Measurements from ENCODE around the gene LRPPRC.
"Not testable (repeated sequence)": the region's sequence is repeated elsewhere in the genome, so short reads cannot be mapped to it uniquely, and the experiment has no call there.

Gene LRPPRC

DNA sequence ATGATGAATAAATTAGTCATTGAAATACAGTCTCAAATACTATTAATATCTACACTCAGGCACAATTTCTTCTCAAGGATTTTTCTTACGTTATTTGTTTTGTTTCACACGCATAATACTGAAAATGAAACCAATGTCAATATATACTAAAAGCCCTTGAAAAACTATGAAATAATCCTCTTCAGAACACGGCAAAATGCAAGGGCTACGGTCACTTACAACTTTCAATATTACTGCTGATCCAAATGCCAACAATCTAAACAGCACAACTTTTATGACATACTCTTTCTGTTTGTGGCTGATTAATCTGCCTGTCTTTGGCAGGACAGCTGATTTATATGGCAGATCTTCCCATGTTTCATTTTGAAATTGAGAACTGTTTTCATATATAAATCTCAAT is 68.3 kb downstream of the LRPPRC start:
- Histone ChIP-seq H3K79me2 (ENCODE audit: insufficient read depth, low read length) (no peaks in the 10 kb centered on the region), H3K36me3 (ENCODE audit: insufficient read depth, low read length) (peaks cover 76% of the 10 kb centered on the region), H3K27ac (ENCODE audit: low read depth, low read length, poor library complexity, severe bottlenecking) (no peak overlapping the region), H3K27me3 (ENCODE audit: insufficient read depth, low read length) (no peaks in the 10 kb centered on the region), H3K9ac (ENCODE audit: low read length) (no peak overlapping the region), H3F3A (ENCODE audit: insufficient read depth, low read length) (no peaks in the 10 kb centered on the region), H4K20me1 (ENCODE audit: insufficient read depth, low read length) (no peaks in the 10 kb centered on the region), H3K9me3 (ENCODE audit: low read length) (no peaks in the 10 kb centered on the region), H2AFZ (ENCODE audit: low read length) (no peak overlapping the region), H3K4me1 (ENCODE audit: insufficient read depth, low read length, severe bottlenecking) (no peaks in the 10 kb centered on the region), H3K4me3 (ENCODE audit: low read depth, low read length, poor library complexity, severe bottlenecking) (no peak overlapping the region), H3K9me2 (ENCODE audit: low read depth, low read length) (no peaks in the 10 kb centered on the region), H3K4me2 (ENCODE audit: low read length) (no peak overlapping the region)
- no peak for TF ChIP-seq EZH2 (IDR thresholded peaks at IDR 0.05; ENCODE audit: borderline replicate concordance, low read length)
- TF ChIP-seq, protein P1, sequence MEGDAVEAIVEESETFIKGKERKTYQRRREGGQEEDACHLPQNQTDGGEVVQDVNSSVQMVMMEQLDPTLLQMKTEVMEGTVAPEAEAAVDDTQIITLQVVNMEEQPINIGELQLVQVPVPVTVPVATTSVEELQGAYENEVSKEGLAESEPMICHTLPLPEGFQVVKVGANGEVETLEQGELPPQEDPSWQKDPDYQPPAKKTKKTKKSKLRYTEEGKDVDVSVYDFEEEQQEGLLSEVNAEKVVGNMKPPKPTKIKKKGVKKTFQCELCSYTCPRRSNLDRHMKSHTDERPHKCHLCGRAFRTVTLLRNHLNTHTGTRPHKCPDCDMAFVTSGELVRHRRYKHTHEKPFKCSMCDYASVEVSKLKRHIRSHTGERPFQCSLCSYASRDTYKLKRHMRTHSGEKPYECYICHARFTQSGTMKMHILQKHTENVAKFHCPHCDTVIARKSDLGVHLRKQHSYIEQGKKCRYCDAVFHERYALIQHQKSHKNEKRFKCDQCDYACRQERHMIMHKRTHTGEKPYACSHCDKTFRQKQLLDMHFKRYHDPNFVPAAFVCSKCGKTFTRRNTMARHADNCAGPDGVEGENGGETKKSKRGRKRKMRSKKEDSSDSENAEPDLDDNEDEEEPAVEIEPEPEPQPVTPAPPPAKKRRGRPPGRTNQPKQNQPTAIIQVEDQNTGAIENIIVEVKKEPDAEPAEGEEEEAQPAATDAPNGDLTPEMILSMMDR (IDR thresholded peaks at IDR 0.05; ENCODE audit: low read length): no peak

GRCh38 chr2:43925431-43925830 is 70.4 kb downstream of the LRPPRC start:
- no peaks in the 10 kb centered on the region for H3K27me3 ChIP-seq (ENCODE audit: insufficient read depth, low read length)
- H3K27ac ChIP-seq (ENCODE audit: low read depth, low read length, poor library complexity, severe bottlenecking): no peak overlapping the region
- TF ChIP-seq, protein P1 (IDR thresholded peaks at IDR 0.05; ENCODE audit: low read length): no peak
- no peak for TF ChIP-seq EZH2 (IDR thresholded peaks at IDR 0.05; ENCODE audit: borderline replicate concordance, low read length)
- no peaks in the 10 kb centered on the region for H3K9me2 ChIP-seq (ENCODE audit: low read depth, low read length)
- no peaks in the 10 kb centered on the region for H3K4me1 ChIP-seq (ENCODE audit: insufficient read depth, low read length, severe bottlenecking)
- H3K4me2 ChIP-seq (ENCODE audit: low read length): no peak overlapping the region
- peaks cover 77% of the 10 kb centered on the region for H3K36me3 ChIP-seq (ENCODE audit: insufficient read depth, low read length)
- H3K4me3 ChIP-seq (ENCODE audit: low read depth, low read length, poor library complexity, severe bottlenecking): no peak overlapping the region
- no peaks in the 10 kb centered on the region for H3K79me2 ChIP-seq (ENCODE audit: insufficient read depth, low read length)
- H3K9ac ChIP-seq (ENCODE audit: low read length): no peak overlapping the region
- H3F3A ChIP-seq (ENCODE audit: insufficient read depth, low read length): no peaks in the 10 kb centered on the region
- H2AFZ ChIP-seq (ENCODE audit: low read length): no peak overlapping the region
- H3K9me3 ChIP-seq (ENCODE audit: low read length): no peaks in the 10 kb centered on the region
- H4K20me1 ChIP-seq (ENCODE audit: insufficient read depth, low read length): no peaks in the 10 kb centered on the region

GRCh38 chr2:43924463-43924862 is 71.3 kb downstream of the LRPPRC start:
- H3K4me3 ChIP-seq (ENCODE audit: low read depth, low read length, poor library complexity, severe bottlenecking): no peak overlapping the region
- H3K4me1 ChIP-seq (ENCODE audit: insufficient read depth, low read length, severe bottlenecking): no peaks in the 10 kb centered on the region
- H4K20me1 ChIP-seq (ENCODE audit: insufficient read depth, low read length): no peaks in the 10 kb centered on the region
- no peak for TF ChIP-seq EZH2 (IDR thresholded peaks at IDR 0.05; ENCODE audit: borderline replicate concordance, low read length)
- H2AFZ ChIP-seq (ENCODE audit: low read length): no peak overlapping the region
- no peak overlapping the region for H3K9ac ChIP-seq (ENCODE audit: low read length)
- no peaks in the 10 kb centered on the region for H3K9me3 ChIP-seq (ENCODE audit: low read length)
- no peaks in the 10 kb centered on the region for H3K27me3 ChIP-seq (ENCODE audit: insufficient read depth, low read length)
- no peak overlapping the region for H3K27ac ChIP-seq (ENCODE audit: low read depth, low read length, poor library complexity, severe bottlenecking)
- no peaks in the 10 kb centered on the region for H3K9me2 ChIP-seq (ENCODE audit: low read depth, low read length)
- no peaks in the 10 kb centered on the region for H3F3A ChIP-seq (ENCODE audit: insufficient read depth, low read length)
- H3K4me2 ChIP-seq (ENCODE audit: low read length): no peak overlapping the region
- no peaks in the 10 kb centered on the region for H3K79me2 ChIP-seq (ENCODE audit: insufficient read depth, low read length)
- peaks cover 74% of the 10 kb centered on the region for H3K36me3 ChIP-seq (ENCODE audit: insufficient read depth, low read length)

DNA sequence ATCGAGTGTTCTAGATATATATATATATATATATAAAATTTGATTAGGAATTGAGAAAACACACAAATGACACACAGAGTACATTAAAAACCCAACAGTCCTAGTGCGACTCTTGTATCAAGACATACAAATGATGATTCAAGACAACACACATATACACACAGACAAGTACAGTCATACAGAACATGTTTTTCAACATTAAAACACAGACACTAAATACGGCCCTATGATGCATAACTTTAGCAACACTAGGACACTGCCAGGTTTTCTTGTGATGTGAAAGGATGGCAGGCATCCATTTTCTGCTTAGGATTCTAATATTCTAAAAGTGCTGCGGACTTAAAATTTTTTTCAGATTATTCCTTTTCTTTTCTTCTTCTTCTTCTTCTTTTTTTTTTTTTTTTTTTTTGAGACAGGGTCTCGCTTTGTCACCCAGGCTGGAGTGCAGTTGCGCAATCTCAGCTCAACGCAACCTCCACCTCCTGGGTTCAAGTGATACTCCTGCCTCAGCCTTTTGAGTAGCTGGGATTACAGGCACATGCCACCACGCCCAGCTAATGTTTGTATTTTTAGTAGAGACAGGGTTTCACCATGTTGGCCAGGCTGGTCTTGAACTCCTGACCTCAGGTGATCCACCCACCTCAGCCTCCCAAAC is 84.5 kb downstream of the LRPPRC start:
- not testable (repeated sequence) for H3F3A ChIP-seq (ENCODE audit: insufficient read depth, low read length); H3K4me3 ChIP-seq (ENCODE audit: low read depth, low read length, poor library complexity, severe bottlenecking)
- peaks cover 76% of the 10 kb centered on the region for H3K36me3 ChIP-seq (ENCODE audit: insufficient read depth, low read length)

More for the DNA sequence above, 84.5 kb downstream of the LRPPRC start:
- H3K4me2 ChIP-seq (ENCODE audit: low read length); H3K79me2 ChIP-seq (ENCODE audit: insufficient read depth, low read length); H3K9ac ChIP-seq (ENCODE audit: low read length); H3K9me2 ChIP-seq (ENCODE audit: low read depth, low read length); H4K20me1 ChIP-seq (ENCODE audit: insufficient read depth, low read length); H3K9me3 ChIP-seq (ENCODE audit: low read length); H3K4me1 ChIP-seq (ENCODE audit: insufficient read depth, low read length, severe bottlenecking); H3K27ac ChIP-seq (ENCODE audit: low read depth, low read length, poor library complexity, severe bottlenecking); H3K27me3 ChIP-seq (ENCODE audit: insufficient read depth, low read length); H2AFZ ChIP-seq (ENCODE audit: low read length): not testable (repeated sequence)

Data from OCI-LY1 (cell line).